ENCODE measurements around the gene NMRK1.

NMRK1 gene

DNA sequence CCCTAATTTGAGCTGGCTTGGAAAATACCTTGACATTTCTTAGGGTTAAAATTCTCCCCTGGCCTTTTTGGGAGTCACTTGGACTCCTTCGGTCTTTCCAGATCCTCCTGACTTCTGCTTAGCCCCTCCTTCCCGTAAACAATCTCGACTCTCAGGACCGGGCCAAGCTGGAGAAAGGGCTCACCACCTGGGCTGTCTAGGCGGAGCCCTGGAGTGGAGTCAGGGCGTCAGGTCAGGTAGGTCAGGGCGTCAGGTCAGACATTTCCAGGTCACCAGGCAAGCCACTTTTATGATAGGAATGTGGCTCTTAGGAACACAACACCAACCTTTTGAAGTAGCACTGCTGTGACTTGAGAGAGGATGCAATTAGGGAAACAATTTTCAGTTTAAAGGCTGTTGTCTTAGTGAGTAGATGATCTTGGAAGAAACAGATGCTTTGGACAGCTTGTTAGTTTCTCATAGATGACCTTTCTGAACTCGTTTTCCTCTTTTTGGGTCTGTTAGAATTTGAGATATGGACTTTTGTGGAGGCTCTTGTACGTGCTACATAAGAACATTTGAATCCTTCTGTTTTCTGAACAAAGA is 13.1 kb upstream of the NMRK1 start:
- DNase-seq, result no peak

DNA sequence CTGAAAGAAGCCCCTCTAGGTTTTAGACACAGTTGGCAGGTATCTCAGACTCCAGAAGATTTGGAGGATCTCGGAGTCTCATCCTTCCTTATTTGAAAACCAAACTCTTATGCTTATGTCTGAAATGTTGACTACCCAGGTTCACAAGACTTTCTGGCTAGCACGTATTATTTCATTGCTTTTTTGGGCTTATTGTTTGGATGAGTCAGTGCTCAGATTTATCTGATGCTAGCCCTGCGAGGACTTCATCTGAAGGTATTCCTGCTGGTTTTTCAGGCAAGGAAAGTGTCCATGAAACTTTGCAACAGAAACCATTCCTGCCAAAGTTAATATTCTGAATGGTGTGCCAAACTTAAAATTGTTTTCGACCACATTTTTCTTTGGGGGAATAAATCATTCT is 8.8 kb upstream of the NMRK1 start:
- DNase-seq, result no peak

DNA sequence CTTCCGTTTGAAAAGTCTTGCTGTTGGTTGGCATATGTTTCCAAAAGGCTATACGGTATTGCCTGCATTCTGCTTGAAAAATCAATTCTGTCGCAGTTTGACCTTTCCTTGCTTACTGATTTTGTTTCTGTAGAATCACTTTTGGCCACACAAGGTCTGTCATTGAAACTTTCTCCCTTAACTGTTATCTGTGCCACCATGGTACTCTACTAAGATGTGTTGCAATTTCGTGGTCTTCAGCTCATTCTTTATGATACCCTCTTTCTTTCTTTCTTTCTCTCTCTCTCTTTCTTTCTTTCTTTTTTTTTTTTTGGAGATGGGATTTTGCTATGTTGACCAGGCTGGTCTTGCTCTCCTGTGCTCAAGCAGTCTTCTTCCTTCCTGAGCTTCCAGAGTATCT is 4.8 kb upstream of the NMRK1 start:
- no peak for DNase-seq

DNA sequence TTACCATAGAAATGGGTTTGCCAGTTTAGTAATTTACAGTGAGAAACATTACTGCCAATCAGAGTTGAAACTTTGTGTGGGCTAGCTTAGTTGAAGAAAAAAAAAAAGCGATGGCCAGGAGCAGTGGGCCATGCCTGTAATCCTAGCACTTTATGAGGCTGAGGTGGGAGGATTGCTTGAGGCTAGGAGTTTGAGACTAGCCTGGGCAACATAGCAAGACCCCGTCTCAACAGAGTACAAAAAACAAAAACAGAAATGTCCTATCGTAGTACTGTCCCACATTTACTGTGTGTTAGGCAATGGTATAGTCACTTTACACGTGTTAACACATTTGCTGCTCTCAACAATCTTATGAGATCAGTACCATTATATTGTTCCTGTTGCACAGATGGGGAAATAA is 2.6 kb upstream of the NMRK1 start:
- no peak for DNase-seq

DNA sequence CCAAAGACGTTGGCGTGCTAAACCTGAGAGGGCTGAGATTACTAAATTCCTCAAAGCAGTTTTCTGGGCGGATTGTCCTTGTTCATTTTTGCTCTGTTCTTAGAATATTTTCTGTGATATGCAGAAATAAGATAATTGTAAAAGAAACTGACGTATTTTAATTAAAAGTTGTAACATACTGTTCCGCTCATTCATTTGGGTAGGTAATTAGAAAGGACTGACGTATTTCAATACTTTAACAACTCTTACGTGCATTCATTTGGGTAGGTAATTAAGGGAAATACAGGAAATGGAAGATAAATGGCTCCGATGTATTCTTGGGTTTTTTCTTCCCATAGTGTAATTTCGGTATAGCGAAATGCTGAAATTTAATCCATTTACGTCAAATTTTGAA is 1.4 kb upstream of the NMRK1 start:
- no peak for DNase-seq

DNA sequence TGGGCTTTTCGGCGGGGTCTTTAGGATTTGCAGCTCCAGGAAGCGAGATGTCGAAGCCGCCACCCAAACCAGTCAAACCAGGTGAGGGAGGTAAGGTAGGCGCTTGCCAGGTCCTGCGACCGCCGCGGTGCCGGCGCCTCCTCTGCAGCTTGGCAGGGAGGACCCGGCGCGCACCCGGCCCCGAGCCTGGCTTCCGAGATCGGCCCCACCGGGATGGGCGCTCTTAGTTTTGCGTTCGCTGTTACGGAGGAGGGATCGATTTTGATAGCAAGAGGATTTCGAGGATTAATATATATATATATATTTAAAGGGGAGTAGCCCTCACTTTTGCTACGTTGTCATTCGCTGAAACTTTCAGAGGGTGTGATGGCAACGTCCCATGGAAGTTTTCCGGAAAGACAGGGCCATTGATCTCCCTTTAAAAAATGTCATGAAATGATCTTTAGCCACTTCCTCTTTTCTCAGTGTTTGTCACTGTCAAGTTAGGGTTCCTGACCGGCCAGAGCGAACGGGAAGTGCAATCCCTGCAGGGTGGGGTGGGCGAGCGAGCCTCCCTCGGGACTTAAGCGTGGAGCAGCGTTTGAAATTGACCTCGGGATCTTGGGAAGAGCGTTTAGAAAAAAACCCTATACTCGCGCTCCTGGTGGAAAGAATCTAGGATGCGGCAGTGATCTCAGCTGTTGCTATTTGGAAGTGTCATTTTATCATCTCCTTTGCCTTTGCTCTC is 854 bp upstream of the NMRK1 start:
- peak; percentile 48 to 69 for DNase-seq

DNA sequence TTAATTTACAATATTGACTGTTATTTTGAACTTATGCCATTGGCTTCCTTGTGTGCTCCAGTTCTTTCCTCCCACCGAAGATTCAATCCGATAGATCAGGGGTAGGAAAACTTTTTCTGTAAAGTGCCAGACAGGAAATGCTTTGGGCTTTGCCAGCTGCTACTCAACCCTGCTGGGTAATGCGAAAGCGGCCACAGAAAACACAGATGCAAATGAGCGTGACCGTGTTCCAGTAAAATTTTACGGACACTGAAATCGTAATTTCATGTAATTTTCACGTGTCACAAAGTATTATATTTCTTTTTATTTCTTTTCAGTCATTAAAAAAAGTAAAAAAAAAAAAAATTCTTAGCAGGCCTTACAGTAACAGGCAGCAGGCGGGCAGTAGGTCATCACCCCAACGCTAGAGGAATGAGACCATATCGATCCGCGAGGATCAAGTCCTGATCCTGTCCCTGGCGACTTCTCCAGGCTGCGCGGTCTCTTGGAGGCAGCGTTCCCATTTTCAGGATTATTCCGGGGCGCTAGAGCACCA is 599 bp downstream of the NMRK1 start:
- no peak for DNase-seq

DNA sequence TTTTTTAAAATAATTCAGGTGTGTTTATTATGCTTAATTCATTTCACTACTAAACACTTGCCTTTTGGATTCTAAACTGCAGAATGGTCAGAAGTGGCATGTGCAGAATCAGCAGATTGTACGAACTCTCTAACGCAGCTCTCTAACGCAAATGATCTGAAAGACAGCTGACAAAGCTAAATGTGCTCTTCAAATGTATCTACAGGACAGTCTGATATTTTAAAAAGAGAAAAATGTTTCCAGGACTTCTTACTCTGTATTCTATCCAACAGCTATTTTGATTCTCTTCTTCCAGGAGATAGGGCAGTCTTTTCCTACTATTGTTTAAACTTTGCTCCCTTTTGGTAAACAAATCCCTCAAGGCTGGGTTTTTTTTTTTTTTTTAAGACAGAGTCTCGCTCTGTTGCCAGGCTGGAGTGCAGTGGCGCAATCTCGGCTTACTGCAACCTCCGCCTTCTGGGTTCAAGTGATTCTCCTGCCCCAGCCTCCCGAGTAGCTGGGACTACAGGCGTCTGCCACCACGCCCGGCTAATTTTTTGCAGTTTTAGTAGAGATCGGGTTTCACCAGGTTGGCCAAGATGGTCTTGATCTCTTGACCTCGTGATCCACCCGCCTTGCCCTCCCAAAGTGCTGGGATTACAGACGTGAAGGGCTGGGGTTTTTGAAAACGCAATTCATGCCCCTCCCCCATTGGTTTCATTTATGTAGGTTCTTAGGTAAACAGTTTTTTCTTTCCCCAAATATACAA is 1.2 kb downstream of the NMRK1 start:
- no peak for DNase-seq

DNA sequence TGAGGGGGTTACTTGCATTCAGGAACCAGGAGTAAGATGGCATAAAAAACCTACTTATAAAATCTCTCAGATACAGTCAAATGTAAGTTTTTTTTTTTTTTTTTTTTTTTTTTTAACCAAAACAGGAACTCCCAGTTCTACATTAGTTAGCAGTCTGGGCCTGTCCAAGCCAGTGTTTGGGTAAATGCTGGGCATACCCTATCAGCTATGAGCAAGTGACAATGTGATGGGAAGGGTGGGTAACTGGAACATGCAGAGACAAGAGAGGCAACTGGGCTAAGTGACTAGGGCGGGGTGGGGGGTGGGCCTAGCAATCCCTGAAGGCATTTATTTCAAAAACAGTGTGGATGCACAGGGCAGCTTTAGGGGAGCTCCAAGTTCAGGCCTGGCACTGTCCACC is 2.3 kb downstream of the NMRK1 start:
- DNase-seq, result no peak

DNA sequence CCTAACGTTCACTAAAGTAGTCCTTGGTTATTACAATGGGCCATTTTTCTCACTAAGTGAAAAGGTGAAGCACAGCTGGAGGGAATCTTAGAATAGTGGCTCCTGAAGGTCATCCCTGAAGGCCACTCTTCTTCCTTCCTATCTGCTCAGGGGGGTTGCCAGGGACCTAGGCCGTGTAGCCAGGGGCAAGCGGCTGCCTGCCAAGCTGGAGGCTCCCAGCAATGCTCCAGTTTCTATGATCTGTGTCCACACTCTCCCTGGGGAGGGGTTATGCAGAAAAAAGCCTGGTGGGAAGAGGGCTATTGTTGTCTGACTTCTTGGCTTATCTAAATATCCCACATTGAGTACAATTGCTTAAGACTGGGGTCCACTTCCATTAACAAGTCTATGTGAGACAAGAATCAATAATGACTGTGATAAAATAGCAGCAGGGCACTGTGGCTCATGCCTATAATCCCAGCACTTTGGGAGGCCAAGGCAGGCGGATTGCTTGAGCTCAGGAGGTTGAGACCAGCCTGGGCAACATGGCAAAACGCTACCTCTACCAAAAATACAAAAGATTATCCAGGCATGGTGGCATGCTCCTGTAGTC is 3.8 kb downstream of the NMRK1 start:
- DNase-seq, result no peak

DNA sequence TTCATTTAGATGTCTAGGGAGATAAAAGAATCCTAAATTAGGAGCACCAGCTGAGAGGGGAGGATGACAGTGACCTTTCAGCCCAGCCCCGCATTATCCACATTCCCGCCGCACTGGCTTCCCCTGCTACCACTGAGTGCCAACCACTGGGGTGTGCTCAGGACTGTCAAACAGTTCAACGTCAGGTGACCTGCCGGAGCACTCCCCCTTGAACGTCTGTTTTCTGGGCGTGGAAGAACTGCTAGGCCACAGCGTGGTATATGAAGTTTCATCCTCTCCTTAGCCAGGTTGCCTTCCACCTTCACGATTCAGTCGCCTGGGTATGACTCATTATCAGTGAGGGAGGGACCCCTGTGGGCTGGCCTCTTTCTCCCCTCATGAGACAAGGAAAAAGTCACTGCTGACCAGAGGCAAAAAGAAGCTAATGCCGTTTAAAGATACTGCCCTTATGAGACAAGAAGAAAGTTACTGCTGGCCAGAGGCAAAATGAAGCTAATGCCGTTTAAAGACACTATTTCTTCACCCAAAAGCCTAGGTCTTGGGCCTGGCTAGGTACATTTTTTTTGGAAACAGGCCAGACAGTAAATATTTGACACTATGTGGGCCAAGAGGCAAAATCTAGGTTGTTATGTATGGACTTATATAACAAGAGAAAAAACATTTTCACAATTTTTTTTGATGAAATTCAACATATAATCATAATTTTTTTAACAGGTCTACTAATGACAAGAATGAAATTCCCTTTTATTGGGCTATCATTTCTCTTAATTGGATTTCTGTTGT is 4.6 kb downstream of the NMRK1 start:
- peak in 1 of 2 donors; percentile 24 for DNase-seq

DNA sequence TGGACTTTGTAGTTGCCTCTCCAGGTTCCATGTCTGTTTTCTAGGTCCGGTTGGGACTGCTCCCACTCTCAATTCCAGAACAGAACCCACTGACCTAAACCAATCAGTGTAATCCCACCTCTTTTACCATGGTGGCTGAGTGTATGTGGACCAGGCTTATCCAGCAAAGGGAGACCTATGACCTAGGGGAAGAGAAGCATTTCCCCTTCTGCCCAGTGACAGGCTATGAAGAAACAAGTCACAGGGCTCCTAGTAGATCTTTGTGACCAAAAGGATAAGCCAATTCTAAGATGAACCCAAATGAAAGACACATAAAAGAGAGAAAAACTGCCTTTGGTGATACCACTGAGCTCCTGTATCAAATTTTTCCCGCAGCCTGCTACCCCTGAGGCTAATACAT is 6.3 kb downstream of the NMRK1 start:
- no peak for DNase-seq

DNA sequence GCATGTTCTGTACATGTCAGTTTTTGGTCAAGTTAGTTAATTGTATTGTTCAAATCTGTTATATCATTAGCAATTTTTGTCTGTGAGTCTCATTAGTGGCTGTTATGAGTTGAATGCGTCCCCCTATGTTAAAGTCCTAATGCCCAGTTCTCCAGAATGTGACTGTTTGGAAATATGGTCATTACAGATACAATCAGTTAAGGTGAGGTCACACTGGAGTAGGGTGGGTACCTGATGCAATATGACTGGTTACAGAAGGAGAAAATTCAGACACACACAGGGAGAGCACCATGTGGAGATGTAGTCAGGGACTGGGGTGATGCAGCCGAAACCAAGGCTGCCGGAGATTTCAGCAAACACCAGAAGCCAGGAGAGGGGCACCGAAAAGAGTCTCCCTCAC is 15.1 kb downstream of the NMRK1 start:
- no peak for DNase-seq

DNA sequence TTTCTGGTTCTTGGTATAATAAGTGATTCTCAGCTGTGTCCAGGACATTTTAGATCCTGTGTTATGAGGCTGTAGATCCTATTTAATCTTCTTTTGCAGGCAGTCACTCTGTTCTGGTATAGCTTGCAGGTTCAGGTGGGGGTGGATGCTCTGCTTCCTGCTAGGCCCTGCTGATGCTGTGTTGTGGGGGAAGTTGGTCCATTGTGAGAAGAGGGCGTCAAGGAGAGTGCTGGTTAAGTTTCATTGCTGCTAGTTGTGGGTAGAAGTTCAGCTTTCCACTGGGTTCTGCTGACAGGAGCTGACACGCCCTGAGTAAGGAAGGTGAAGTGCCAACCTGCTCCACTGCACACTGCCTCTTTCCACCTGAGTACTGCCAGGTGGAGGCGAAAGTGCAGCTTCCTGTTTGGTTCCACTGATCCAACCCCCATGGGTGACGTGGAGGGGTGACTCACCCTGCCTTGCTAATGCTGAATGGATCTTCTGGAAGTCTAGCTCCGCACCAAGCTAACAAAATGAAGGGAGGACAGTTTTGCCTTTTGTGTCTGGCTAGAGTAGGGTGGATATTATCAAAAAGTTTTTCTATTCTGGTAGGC is 16.3 kb downstream of the NMRK1 start:
- DNase-seq, result no peak

DNA sequence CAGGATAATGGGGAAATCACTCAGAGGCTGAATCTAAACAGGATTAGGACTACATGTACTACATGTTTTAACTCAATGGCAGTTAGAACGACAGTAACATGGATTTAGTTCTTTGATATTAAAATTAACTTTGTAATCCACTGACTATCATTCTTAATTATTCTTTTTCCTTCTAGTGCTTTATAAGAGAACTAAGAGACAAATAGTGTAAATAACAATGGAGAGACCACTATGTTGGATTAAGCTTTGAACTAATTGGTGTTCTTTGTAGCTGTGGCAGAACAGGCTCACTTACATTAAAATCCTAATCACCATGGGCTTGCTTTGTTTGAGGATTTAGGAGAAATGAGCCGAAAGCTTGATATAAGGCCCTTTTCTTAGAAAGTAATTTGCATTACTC is 18.8 kb downstream of the NMRK1 start:
- no peak for DNase-seq

DNA sequence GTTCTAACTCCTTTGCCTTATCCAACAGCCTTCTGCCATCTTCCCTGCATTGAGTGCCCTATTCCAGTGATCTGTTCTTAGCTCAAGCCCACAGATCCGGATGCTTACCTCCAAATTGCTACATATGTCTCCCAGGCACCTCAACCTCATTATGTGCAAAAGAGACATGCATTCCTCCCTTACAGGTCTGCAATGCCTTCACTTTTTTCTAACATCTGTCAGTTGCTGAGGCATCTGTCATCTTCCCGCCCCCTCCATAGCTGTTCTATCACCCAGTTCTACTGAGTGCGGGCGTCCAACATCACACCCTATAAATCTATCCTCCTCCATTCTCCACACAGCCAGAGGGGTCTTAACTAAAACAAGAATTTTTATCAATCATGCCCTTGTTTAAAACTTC is 20.1 kb downstream of the NMRK1 start:
- DNase-seq, result no peak

DNA sequence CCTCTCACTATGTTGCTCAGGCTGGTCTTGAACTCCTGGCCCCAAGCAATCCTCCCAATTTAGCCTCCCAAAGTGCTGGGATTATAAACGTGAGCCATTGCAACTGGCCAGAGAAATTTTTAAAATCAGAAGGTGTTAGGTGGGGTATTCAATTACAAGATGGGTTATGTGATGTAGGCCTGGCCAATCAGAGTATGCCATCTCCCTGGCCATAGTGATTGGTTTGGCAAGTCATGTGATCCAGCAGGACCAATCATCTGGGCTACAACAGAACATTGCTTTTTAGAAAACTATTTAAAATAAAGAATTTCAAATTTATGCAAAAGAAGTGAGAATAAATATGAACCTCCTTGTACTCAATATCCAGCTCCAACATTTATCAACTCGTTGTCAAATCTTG is 22.4 kb downstream of the NMRK1 start:
- DNase-seq, result no peak

DNA sequence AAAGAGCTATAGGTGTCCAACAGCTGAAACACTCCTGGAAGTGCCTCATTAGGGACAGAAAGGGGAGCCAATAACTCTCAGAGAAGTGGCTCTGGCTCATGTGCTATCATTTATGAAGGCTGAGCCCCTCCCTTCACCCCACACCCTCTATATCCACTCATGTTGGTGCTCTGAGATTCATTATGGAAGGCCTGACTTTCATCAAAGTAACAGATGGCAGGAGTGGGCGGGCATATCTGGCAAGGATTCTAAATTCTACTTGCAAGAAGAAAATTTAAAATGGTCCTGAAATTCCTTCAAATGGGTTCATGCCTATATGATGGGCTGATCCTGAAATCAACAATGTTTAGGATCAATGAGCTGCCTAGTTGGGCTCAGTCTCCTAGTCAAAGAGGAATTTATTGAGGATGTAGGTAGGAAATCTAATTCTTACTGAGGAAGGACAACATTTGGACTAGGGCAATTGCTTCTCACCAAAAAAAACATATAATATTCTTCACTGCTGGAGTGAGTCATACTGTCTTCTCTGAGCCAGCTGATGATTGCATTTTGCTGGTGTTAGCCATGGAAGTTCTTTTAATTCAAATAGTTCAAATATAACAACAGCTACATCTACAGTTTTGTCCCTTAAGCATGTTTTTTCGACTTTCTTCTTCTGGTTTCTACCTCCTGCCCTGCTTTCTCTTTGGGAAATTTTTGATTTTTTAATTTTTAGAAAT is 23.5 kb downstream of the NMRK1 start:
- DNase-seq, result no peak

DNA sequence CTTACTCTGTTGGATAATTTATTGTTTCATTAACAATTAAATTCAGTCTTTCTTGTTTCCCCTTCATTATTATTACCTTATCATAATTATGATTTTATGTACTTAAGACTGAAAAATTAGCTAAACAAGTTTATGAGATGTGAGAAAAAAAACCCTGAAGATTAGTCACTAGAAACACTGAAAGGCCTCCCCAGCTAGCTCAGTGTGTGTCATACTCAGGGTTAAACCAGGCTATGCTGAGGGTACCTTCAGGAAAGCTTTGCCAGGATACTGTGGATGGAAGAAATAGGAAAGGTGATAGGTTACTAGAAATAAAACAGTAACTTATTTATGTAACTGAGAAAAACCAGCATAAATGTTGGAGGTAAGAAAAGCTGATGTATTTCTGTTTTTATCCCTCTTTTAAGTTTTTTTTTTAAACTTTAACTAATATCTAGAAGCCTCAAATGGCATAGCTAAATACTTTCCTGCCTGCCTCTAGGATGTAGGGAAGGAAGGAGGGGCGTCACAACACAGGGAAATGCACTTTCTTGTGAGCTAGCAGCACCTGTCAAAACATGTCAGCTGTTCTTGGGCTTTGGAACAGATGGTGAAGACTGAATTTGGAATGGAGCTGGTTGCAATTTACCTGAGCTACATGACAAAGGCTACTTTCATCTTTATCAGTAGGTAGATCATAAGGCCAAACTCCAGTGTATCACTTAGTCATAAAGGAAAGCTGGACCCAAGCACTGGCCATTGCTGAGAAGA is 24.2 kb downstream of the NMRK1 start:
- no peak for DNase-seq

DNA sequence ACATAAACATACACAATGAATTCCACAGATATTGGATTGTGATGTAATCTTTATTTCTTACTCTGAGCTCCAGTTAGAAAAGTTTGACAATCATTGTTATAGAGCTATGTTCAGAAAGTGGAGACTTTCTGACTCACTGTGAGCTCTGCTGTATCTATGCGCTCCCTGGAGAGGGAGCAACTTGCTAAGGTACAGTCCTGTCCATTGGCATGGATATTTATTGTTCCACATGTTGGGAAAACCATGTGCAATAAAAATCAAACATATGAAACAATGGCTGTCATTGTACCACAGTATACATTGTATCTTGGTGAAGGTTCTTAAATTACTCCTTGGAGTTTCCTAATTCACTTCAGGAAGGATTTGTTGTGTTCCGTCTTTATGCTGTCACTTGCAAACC is 26.8 kb downstream of the NMRK1 start:
- DNase-seq, result no peak
